ENCODE results near the gene PID1.

The PID1 gene

GRCh38 chr2:229173825-229174359 is 97.2 kb downstream of the PID1 start:
- no peak overlapping the region for H3K27ac ChIP-seq (ENCODE audit: low read depth, low read length, severe bottlenecking)
- no CpG with 5 or more reads among the region's 3 CpGs for WGBS, 2 experiments (ENCODE audit: insufficient coverage in 2 of 2)
- no peaks in the 10 kb centered on the region for H3K9me3 ChIP-seq (ENCODE audit: control insufficient read depth, low read length)
- H3K4me1 ChIP-seq (ENCODE audit: control insufficient read depth, insufficient read depth, low read length, poor library complexity, severe bottlenecking) = no peaks in the 10 kb centered on the region
- no peak overlapping the region for H3K4me3 ChIP-seq (ENCODE audit: extremely low read depth, insufficient read depth, low read length, poor library complexity, severe bottlenecking)
- no peaks in the 10 kb centered on the region for H3K36me3 ChIP-seq (ENCODE audit: control insufficient read depth, insufficient read depth, low read length)

GRCh38 chr2:229170916-229171315 is 100.2 kb downstream of the PID1 start:
- Histone ChIP-seq H3K36me3 (ENCODE audit: control insufficient read depth, insufficient read depth, low read length) (no peaks in the 10 kb centered on the region), H3K4me1 (ENCODE audit: control insufficient read depth, insufficient read depth, low read length, poor library complexity, severe bottlenecking) (no peaks in the 10 kb centered on the region), H3K27ac (ENCODE audit: low read depth, low read length, severe bottlenecking) (no peak overlapping the region), H3K9me3 (ENCODE audit: control insufficient read depth, low read length) (no peaks in the 10 kb centered on the region), H3K4me3 (ENCODE audit: extremely low read depth, insufficient read depth, low read length, poor library complexity, severe bottlenecking) (no peak overlapping the region)
- WGBS, 2 experiments (ENCODE audit: insufficient coverage in 2 of 2) = no CpG with 5 or more reads among the region's 3 CpGs

GRCh38 chr2:229170171-229170570 is 100.9 kb downstream of the PID1 start:
- no peak overlapping the region for H3K4me3 ChIP-seq (ENCODE audit: extremely low read depth, insufficient read depth, low read length, poor library complexity, severe bottlenecking)
- 60% methylated on average over 1 of the region's 2 CpGs; no CpG with 5 or more reads in 1 of the 2 experiments for WGBS, 2 experiments (ENCODE audit: insufficient coverage in 2 of 2)
- no peak overlapping the region for H3K27ac ChIP-seq (ENCODE audit: low read depth, low read length, severe bottlenecking)
- no peaks in the 10 kb centered on the region for H3K9me3 ChIP-seq (ENCODE audit: control insufficient read depth, low read length)
- no peaks in the 10 kb centered on the region for H3K36me3 ChIP-seq (ENCODE audit: control insufficient read depth, insufficient read depth, low read length)
- no peaks in the 10 kb centered on the region for H3K4me1 ChIP-seq (ENCODE audit: control insufficient read depth, insufficient read depth, low read length, poor library complexity, severe bottlenecking)

GRCh38 chr2:229169751-229170150 is 101.3 kb downstream of the PID1 start:
- H3K36me3 ChIP-seq (ENCODE audit: control insufficient read depth, insufficient read depth, low read length) = no peaks in the 10 kb centered on the region
- H3K4me3 ChIP-seq (ENCODE audit: extremely low read depth, insufficient read depth, low read length, poor library complexity, severe bottlenecking) = no peak overlapping the region
- 77 to 91% methylated on average over 3 to 4 of the region's 6 CpGs for WGBS, 2 experiments (ENCODE audit: insufficient coverage in 2 of 2)
- no peaks in the 10 kb centered on the region for H3K9me3 ChIP-seq (ENCODE audit: control insufficient read depth, low read length)
- no peaks in the 10 kb centered on the region for H3K4me1 ChIP-seq (ENCODE audit: control insufficient read depth, insufficient read depth, low read length, poor library complexity, severe bottlenecking)
- H3K27ac ChIP-seq (ENCODE audit: low read depth, low read length, severe bottlenecking) = no peak overlapping the region

GRCh38 chr2:229164545-229165249 is 106.4 kb downstream of the PID1 start:
- H3K4me3 ChIP-seq (ENCODE audit: extremely low read depth, insufficient read depth, low read length, poor library complexity, severe bottlenecking) = no peak overlapping the region
- WGBS, 2 experiments (ENCODE audit: insufficient coverage in 2 of 2) = 80 to 86% methylated on average over 2 of the region's 2 CpGs
- H3K27ac ChIP-seq (ENCODE audit: low read depth, low read length, severe bottlenecking) = no peak overlapping the region
- H3K36me3 ChIP-seq (ENCODE audit: control insufficient read depth, insufficient read depth, low read length) = no peaks in the 10 kb centered on the region
- H3K9me3 ChIP-seq (ENCODE audit: control insufficient read depth, low read length) = no peaks in the 10 kb centered on the region
- H3K4me1 ChIP-seq (ENCODE audit: control insufficient read depth, insufficient read depth, low read length, poor library complexity, severe bottlenecking) = no peaks in the 10 kb centered on the region

- 40 to 83% methylated on average over 1 of the region's 2 CpGs for WGBS, 2 experiments (ENCODE audit: insufficient coverage in 2 of 2)
These were observed 107.2 kb downstream of the PID1 start for GRCh38 chr2:229163893-229164292.

GRCh38 chr2:229162015-229162414 is 109.1 kb downstream of the PID1 start:
- Histone ChIP-seq H3K4me3 (ENCODE audit: extremely low read depth, insufficient read depth, low read length, poor library complexity, severe bottlenecking) (no peak overlapping the region), H3K27ac (ENCODE audit: low read depth, low read length, severe bottlenecking) (no peak overlapping the region), H3K36me3 (ENCODE audit: control insufficient read depth, insufficient read depth, low read length) (no peaks in the 10 kb centered on the region), H3K4me1 (ENCODE audit: control insufficient read depth, insufficient read depth, low read length, poor library complexity, severe bottlenecking) (no peaks in the 10 kb centered on the region), H3K9me3 (ENCODE audit: control insufficient read depth, low read length) (no peaks in the 10 kb centered on the region)
- 83 to 100% methylated on average over 1 of the region's 4 CpGs for WGBS, 2 experiments (ENCODE audit: insufficient coverage in 2 of 2)

More at GRCh38 chr2:229163893-229164292, 107.2 kb downstream of the PID1 start:
- no peak overlapping the region for H3K4me3 ChIP-seq (ENCODE audit: extremely low read depth, insufficient read depth, low read length, poor library complexity, severe bottlenecking)
- H3K9me3 ChIP-seq (ENCODE audit: control insufficient read depth, low read length) = no peaks in the 10 kb centered on the region
- H3K36me3 ChIP-seq (ENCODE audit: control insufficient read depth, insufficient read depth, low read length) = no peaks in the 10 kb centered on the region
- no peak overlapping the region for H3K27ac ChIP-seq (ENCODE audit: low read depth, low read length, severe bottlenecking)
- no peaks in the 10 kb centered on the region for H3K4me1 ChIP-seq (ENCODE audit: control insufficient read depth, insufficient read depth, low read length, poor library complexity, severe bottlenecking)

- Histone ChIP-seq H3K4me1 (ENCODE audit: control insufficient read depth, insufficient read depth, low read length, poor library complexity, severe bottlenecking) (no peaks in the 10 kb centered on the region), H3K9me3 (ENCODE audit: control insufficient read depth, low read length) (no peaks in the 10 kb centered on the region), H3K36me3 (ENCODE audit: control insufficient read depth, insufficient read depth, low read length) (no peaks in the 10 kb centered on the region), H3K4me3 (ENCODE audit: extremely low read depth, insufficient read depth, low read length, poor library complexity, severe bottlenecking) (no peak overlapping the region), H3K27ac (ENCODE audit: low read depth, low read length, severe bottlenecking) (no peak overlapping the region)
- 92% methylated on average over 2 of the region's 2 CpGs; no CpG with 5 or more reads in 1 of the 2 experiments for WGBS, 2 experiments (ENCODE audit: insufficient coverage in 2 of 2)
These were observed 110.1 kb downstream of the PID1 start for GRCh38 chr2:229160984-229161383.

- Histone ChIP-seq H3K4me1 (ENCODE audit: control insufficient read depth, insufficient read depth, low read length, poor library complexity, severe bottlenecking) (no peaks in the 10 kb centered on the region), H3K27ac (ENCODE audit: low read depth, low read length, severe bottlenecking) (no peak overlapping the region), H3K9me3 (ENCODE audit: control insufficient read depth, low read length) (no peaks in the 10 kb centered on the region), H3K36me3 (ENCODE audit: control insufficient read depth, insufficient read depth, low read length) (no peaks in the 10 kb centered on the region), H3K4me3 (ENCODE audit: extremely low read depth, insufficient read depth, low read length, poor library complexity, severe bottlenecking) (no peak overlapping the region)
- 86 to 100% methylated on average over 3 of the region's 3 CpGs for WGBS, 2 experiments (ENCODE audit: insufficient coverage in 2 of 2)
These were observed 110.9 kb downstream of the PID1 start for GRCh38 chr2:229160180-229160579.

GRCh38 chr2:229159405-229159804 is 111.7 kb downstream of the PID1 start:
- H3K36me3 ChIP-seq (ENCODE audit: control insufficient read depth, insufficient read depth, low read length) = no peaks in the 10 kb centered on the region
- H3K27ac ChIP-seq (ENCODE audit: low read depth, low read length, severe bottlenecking) = no peak overlapping the region
- no peak overlapping the region for H3K4me3 ChIP-seq (ENCODE audit: extremely low read depth, insufficient read depth, low read length, poor library complexity, severe bottlenecking)
- no peaks in the 10 kb centered on the region for H3K4me1 ChIP-seq (ENCODE audit: control insufficient read depth, insufficient read depth, low read length, poor library complexity, severe bottlenecking)
- WGBS, 2 experiments (ENCODE audit: insufficient coverage in 2 of 2) = 71 to 78% methylated on average over 1 to 2 of the region's 2 CpGs
- H3K9me3 ChIP-seq (ENCODE audit: control insufficient read depth, low read length) = no peaks in the 10 kb centered on the region

GRCh38 chr2:229154381-229154780 is 116.7 kb downstream of the PID1 start:
- no peaks in the 10 kb centered on the region for H3K9me3 ChIP-seq (ENCODE audit: control insufficient read depth, low read length)
- no peak overlapping the region for H3K27ac ChIP-seq (ENCODE audit: low read depth, low read length, severe bottlenecking)
- no peaks in the 10 kb centered on the region for H3K4me1 ChIP-seq (ENCODE audit: control insufficient read depth, insufficient read depth, low read length, poor library complexity, severe bottlenecking)
- H3K4me3 ChIP-seq (ENCODE audit: extremely low read depth, insufficient read depth, low read length, poor library complexity, severe bottlenecking) = no peak overlapping the region
- no peaks in the 10 kb centered on the region for H3K36me3 ChIP-seq (ENCODE audit: control insufficient read depth, insufficient read depth, low read length)
- WGBS, 2 experiments (ENCODE audit: insufficient coverage in 2 of 2) = 82 to 100% methylated on average over 1 to 2 of the region's 6 CpGs

Data from mesodermal cell (in vitro differentiated cells).